Neural cell (in vitro differentiated cells): ENCODE measurements around the gene CLK4.

ENCODE experiments used
- CTCF ChIP-seq: fragments of 450-650 bp; IDR thresholded peaks from 2 replicates; pipeline ENCODE4 v1.5.1; 2014; ENCODE audit warnings: antibody characterized with exemption, mild to moderate bottlenecking, moderate library complexity; ENCODE audit not compliant: poor library complexity, severe bottlenecking
- EZH2 ChIP-seq: fragments of 200-600, 300-800 bp; shearing (Covaris generic), sonication (generic); IDR thresholded peaks from 2 replicates; pipeline ENCODE4 v1.6.1; 2014; ENCODE audit warnings: antibody characterized with exemption, low read length, borderline replicate concordance, mild to moderate bottlenecking; ENCODE audit not compliant: insufficient read depth, poor library complexity, severe bottlenecking
- POLR2AphosphoS5 ChIP-seq: IDR thresholded peaks from 2 replicates; pipeline ENCODE4 v1.6.1; 2012
- RAD21 ChIP-seq: fragments of 450-650 bp; conservative IDR thresholded peaks from 2 replicates; pipeline ENCODE4 v1.6.1; 2014; ENCODE audit warnings: antibody characterized with exemption, mild to moderate bottlenecking, moderate library complexity
- TAF1 ChIP-seq: IDR thresholded peaks from 2 replicates; pipeline ENCODE4 v1.6.1; 2012; ENCODE audit warnings: low read depth
- TF ChIP-seq, protein P1 (sequence below): IDR thresholded peaks from 2 replicates; pipeline ENCODE4 v1.6.1; 2012; ENCODE audit warnings: borderline replicate concordance

DNA sequence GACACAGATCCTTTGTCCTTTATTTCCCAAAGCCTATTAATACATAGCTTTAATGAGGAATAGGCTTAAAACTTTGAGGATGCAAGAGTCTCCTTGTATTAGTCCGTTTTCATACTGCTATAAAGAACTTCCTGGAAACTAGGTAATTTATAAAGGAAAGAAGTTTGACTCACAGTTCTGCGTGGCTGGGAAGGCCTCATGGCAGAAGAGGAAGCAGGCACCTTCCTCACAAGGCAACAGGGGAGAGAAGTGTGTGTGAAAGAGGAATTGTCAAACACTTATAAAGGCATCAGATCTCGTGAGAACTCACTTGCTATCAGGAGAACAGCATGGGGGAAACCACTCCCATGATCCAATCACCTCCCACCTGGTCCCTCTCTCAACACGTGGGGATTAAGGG is 5.4 kb upstream of the CLK4 start:
- TF ChIP-seq, protein P1, sequence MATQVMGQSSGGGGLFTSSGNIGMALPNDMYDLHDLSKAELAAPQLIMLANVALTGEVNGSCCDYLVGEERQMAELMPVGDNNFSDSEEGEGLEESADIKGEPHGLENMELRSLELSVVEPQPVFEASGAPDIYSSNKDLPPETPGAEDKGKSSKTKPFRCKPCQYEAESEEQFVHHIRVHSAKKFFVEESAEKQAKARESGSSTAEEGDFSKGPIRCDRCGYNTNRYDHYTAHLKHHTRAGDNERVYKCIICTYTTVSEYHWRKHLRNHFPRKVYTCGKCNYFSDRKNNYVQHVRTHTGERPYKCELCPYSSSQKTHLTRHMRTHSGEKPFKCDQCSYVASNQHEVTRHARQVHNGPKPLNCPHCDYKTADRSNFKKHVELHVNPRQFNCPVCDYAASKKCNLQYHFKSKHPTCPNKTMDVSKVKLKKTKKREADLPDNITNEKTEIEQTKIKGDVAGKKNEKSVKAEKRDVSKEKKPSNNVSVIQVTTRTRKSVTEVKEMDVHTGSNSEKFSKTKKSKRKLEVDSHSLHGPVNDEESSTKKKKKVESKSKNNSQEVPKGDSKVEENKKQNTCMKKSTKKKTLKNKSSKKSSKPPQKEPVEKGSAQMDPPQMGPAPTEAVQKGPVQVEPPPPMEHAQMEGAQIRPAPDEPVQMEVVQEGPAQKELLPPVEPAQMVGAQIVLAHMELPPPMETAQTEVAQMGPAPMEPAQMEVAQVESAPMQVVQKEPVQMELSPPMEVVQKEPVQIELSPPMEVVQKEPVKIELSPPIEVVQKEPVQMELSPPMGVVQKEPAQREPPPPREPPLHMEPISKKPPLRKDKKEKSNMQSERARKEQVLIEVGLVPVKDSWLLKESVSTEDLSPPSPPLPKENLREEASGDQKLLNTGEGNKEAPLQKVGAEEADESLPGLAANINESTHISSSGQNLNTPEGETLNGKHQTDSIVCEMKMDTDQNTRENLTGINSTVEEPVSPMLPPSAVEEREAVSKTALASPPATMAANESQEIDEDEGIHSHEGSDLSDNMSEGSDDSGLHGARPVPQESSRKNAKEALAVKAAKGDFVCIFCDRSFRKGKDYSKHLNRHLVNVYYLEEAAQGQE, result no peak
- TF ChIP-seq CTCF, result no peak
- no peak for TF ChIP-seq EZH2
- no peak for TF ChIP-seq POLR2AphosphoS5
- TF ChIP-seq RAD21, result no peak
- TF ChIP-seq TAF1, result no peak
